SU-DHL-6 (cell line): ENCODE data around the gene CELSR2.

Experiments used
- H2AFZ ChIP-seq: fragments of 200-600 bp; sonication (generic); 2 replicates; pipeline ENCODE4 v1.6.1; 2014; ENCODE audit warnings: low read depth, mild to moderate bottlenecking, moderate library complexity, mixed read lengths, antibody characterized with exemption, low read length; ENCODE audit not compliant: severe bottlenecking
- H3F3A ChIP-seq: fragments of 200-600 bp; shearing (Covaris generic); 2 replicates; pipeline ENCODE4 v1.6.0; 2016; ENCODE audit warnings: antibody characterized with exemption, mild to moderate bottlenecking; ENCODE audit not compliant: insufficient read depth
- H3K27ac ChIP-seq: fragments of 200-600 bp; sonication (generic); 2 replicates; pipeline ENCODE4 v1.5.1; 2016; ENCODE audit warnings: low read depth, mild to moderate bottlenecking, low read length, moderate library complexity, mixed read lengths
- H3K27me3 ChIP-seq: fragments of 200-600 bp; sonication (generic), shearing (Covaris generic); 2 replicates; pipeline ENCODE4 v1.6.0; 2014; ENCODE audit warnings: mild to moderate bottlenecking, low read length
- H3K36me3 ChIP-seq: fragments of 200-600 bp; sonication (generic); 2 replicates; pipeline ENCODE4 v1.6.1; 2014; ENCODE audit warnings: mild to moderate bottlenecking, low read length, mixed read lengths
- H3K4me2 ChIP-seq: fragments of 300-600, 200-600 bp; shearing (Covaris generic), sonication (generic); 2 replicates; pipeline ENCODE4 v1.6.0; 2014; ENCODE audit warnings: low read length, low read depth, mild to moderate bottlenecking; ENCODE audit not compliant: poor library complexity, severe bottlenecking
- H3K4me3 ChIP-seq: fragments of 200-600 bp; sonication (generic); 2 replicates; pipeline ENCODE4 v1.5.1; 2014; ENCODE audit warnings: antibody characterized with exemption, low read length, mild to moderate bottlenecking, mixed read lengths; ENCODE audit not compliant: insufficient read depth, poor library complexity, severe bottlenecking
- H3K79me2 ChIP-seq: fragments of 200-600 bp; sonication (generic); 2 replicates; pipeline ENCODE4 v1.6.1; 2014; ENCODE audit warnings: mild to moderate bottlenecking, low read length, moderate library complexity; ENCODE audit not compliant: insufficient read depth
- H3K9ac ChIP-seq: fragments of 200-600 bp; sonication (generic); 2 replicates; pipeline ENCODE4 v1.7.0; 2014; ENCODE audit warnings: mild to moderate bottlenecking, low read length
- H3K9me2 ChIP-seq: fragments of 200-600 bp; sonication (generic); replicated peaks from 2 replicates; pipeline ENCODE4 v1.6.1; 2014; ENCODE audit warnings: low read length; ENCODE audit not compliant: insufficient read depth
- H3K9me3 ChIP-seq: fragments of 200-600 bp; sonication (generic); 2 replicates; pipeline ENCODE4 v1.6.1; 2014; ENCODE audit warnings: low read length, mixed read lengths; ENCODE audit not compliant: insufficient read depth
- H4K20me1 ChIP-seq: fragments of 200-600 bp; sonication (generic); 2 replicates; pipeline ENCODE4 v1.6.1; 2014; ENCODE audit warnings: low read depth, mild to moderate bottlenecking, antibody characterized with exemption, low read length, moderate library complexity, mixed read lengths
- CTCF ChIP-seq: fragments of 200-600 bp; sonication (generic); IDR thresholded peaks from one replicate; pipeline ENCODE4 v1.5.1; 2017; ENCODE audit warnings: antibody characterized with exemption, mild to moderate bottlenecking, low read length, moderate library complexity; ENCODE audit not compliant: insufficient read depth, poor library complexity, severe bottlenecking
- EZH2phosphoT487 ChIP-seq: fragments of 200-600 bp; sonication (generic), shearing (Covaris generic); conservative IDR thresholded peaks from 2 replicates; pipeline ENCODE4 v1.6.1; 2018; ENCODE audit warnings: mild to moderate bottlenecking, antibody characterized with exemption, low read length, moderate library complexity, mixed read lengths

The CELSR2 gene

GRCh38 chr1:109246141-109246551 is 3.2 kb upstream of the CELSR2 start:
- Histone ChIP-seq H3K9ac (no peak overlapping the region), H3K4me2 (no peak overlapping the region), H3K27me3 (no peaks in the 10 kb centered on the region), H3K27ac (no peak overlapping the region), H3K79me2 (no peaks in the 10 kb centered on the region), H2AFZ (no peak overlapping the region), H3F3A (no peaks in the 10 kb centered on the region), H3K4me3 (no peak overlapping the region), H3K9me3 (no peaks in the 10 kb centered on the region), H3K36me3 (no peaks in the 10 kb centered on the region), H3K9me2 (no peaks in the 10 kb centered on the region), H4K20me1 (no peaks in the 10 kb centered on the region)
- no peak for TF ChIP-seq EZH2phosphoT487

- Histone ChIP-seq H3K9ac (no peak overlapping the region), H3K27me3 (no peaks in the 10 kb centered on the region), H3F3A (no peaks in the 10 kb centered on the region), H3K36me3 (no peaks in the 10 kb centered on the region), H3K4me2 (no peak overlapping the region), H3K9me3 (no peaks in the 10 kb centered on the region), H4K20me1 (no peaks in the 10 kb centered on the region), H3K27ac (no peak overlapping the region), H2AFZ (no peak overlapping the region), H3K79me2 (no peaks in the 10 kb centered on the region), H3K9me2 (no peaks in the 10 kb centered on the region), H3K4me3 (no peak overlapping the region)
- TF ChIP-seq CTCF (no peak), EZH2phosphoT487 (no peak)
These were observed 1.7 kb upstream of the CELSR2 start for GRCh38 chr1:109247401-109248365.

- H3K9me3 ChIP-seq = no peaks in the 10 kb centered on the region
- no peaks in the 10 kb centered on the region for H3F3A ChIP-seq
- no peak overlapping the region for H3K4me2 ChIP-seq
- no peak overlapping the region for H3K9ac ChIP-seq
- no peak for TF ChIP-seq EZH2phosphoT487
- TF ChIP-seq CTCF = no peak
- no peaks in the 10 kb centered on the region for H3K27me3 ChIP-seq
- H3K79me2 ChIP-seq = no peaks in the 10 kb centered on the region
- H3K4me3 ChIP-seq = no peak overlapping the region
- no peaks in the 10 kb centered on the region for H3K9me2 ChIP-seq
- H3K36me3 ChIP-seq = no peaks in the 10 kb centered on the region
- H3K27ac ChIP-seq = no peak overlapping the region
- H4K20me1 ChIP-seq = no peaks in the 10 kb centered on the region
- H2AFZ ChIP-seq = no peak overlapping the region
These were observed 919 bp upstream of the CELSR2 start for GRCh38 chr1:109248444-109248796.
